HCT116 (cell line): ENCODE measurements around the gene TYW1. TPM values are rescaled to one million over a fixed set of nuclear protein-coding genes. Genes with fewer than 3 reads are reported as not detected.
"Not testable (repeated sequence)": the region's sequence is repeated elsewhere in the genome, so short reads cannot be mapped to it uniquely, and the experiment has no call there.

Source experiments
- ATAC-seq: fragments of 200-7000 bp; cut with Tn5 transposase; 2 replicates; pipeline ENCODE4 v1.9.1; 2020; ENCODE audit warnings: mild to moderate bottlenecking, moderate library complexity
- BruUV-seq: library from RNA; stranded (reverse); fragments of 400-500 nt; replicated peaks from 2 replicates; lab custom pipeline; 2021; lab: Mats Ljungman, UMichigan
- CTCF ChIA-PET: fragments of 300-600 bp; sonication (Branson Sonifier 250); formaldehyde crosslinking; loops from one replicate; lab custom pipeline; 2021; ENCODE audit warnings: antibody characterized with exemption; lab: Charles Lee
- POLR2A ChIA-PET: fragments of 300-600, 350-600 bp; sonication (Branson Sonifier 250); formaldehyde crosslinking; loops from one replicate; lab custom pipeline; 2021; ENCODE audit warnings: antibody characterized with exemption; lab: Charles Lee
- RAD21 ChIA-PET, 2 experiments: fragments of 300-600 bp; sonication (Branson Sonifier 250); formaldehyde crosslinking; loops; one replicate each; lab custom pipeline; 2023; ENCODE audit warnings: low total read pairs in 2 of 2; ENCODE audit not compliant: uncharacterized antibody in 2 of 2, unreplicated experiment in 2 of 2, low non-redundant PET in 1 of 2; lab: Charles Lee
- DNase-seq: peaks from one replicate; pipeline ENCODE4 v3.0.0-alpha.2; 2010; ENCODE audit warnings: low read depth, low spot score
- H2AFZ ChIP-seq: fragments of 200-600 bp; shearing (Covaris generic), sonication (generic); 2 replicates; pipeline ENCODE4 v1.6.1; 2017; ENCODE audit warnings: low read depth, mixed run types, mixed read lengths, antibody characterized with exemption, low read length; ENCODE audit not compliant: poor library complexity, severe bottlenecking
- H3K27ac ChIP-seq: 2 replicates; pipeline ENCODE4 v1.5.1; 2012; ENCODE audit warnings: low read depth, low read length
- H3K27me3 ChIP-seq: fragments of 200-600 bp; sonication (generic); 2 replicates; pipeline ENCODE4 v1.6.1; 2016; ENCODE audit warnings: mixed run types, low read length, mixed read lengths; ENCODE audit not compliant: insufficient read depth
- H3K36me3 ChIP-seq, 2 experiments: fragments of 200-500 bp in 1 of 2; fragments of 200-600 bp in 1 of 2; sonication (Bioruptor generic) in 1 of 2; sonication (generic) in 1 of 2; 2 replicates each; pipeline versions ENCODE4 v1.5.1 to v1.6.1; 2014 to 2016; ENCODE audit warnings: low read length in 2 of 2, inconsistent platforms in 1 of 2, mixed read lengths in 1 of 2, mixed run types in 1 of 2; ENCODE audit not compliant: insufficient read depth in 2 of 2, control insufficient read depth in 1 of 2
- H3K4me1 ChIP-seq, 2 experiments: fragments of 200-600 bp in 1 of 2; sonication (generic) in 1 of 2; 2 replicates each; pipeline versions ENCODE4 v1.5.1 to v1.6.1; 2012 to 2017; ENCODE audit warnings: low read length in 2 of 2, inconsistent platforms in 1 of 2, mild to moderate bottlenecking in 1 of 2, mixed read lengths in 1 of 2, mixed run types in 1 of 2, moderate library complexity in 1 of 2; ENCODE audit not compliant: insufficient read depth in 2 of 2, control insufficient read depth in 1 of 2
- H3K4me2 ChIP-seq: fragments of 200-600 bp; sonication (generic); 2 replicates; pipeline ENCODE4 v1.6.1; 2017; ENCODE audit warnings: mixed run types, low read length, mixed read lengths
- H3K4me3 ChIP-seq, 2 experiments: fragments of 200-600 bp in 1 of 2; sonication (generic) in 1 of 2; replicated peaks in 1 of 2; 2 replicates each; pipeline ENCODE4 v1.5.1; 2011 to 2016; ENCODE audit warnings: low read length in 2 of 2, control low read depth in 1 of 2, low read depth in 1 of 2, mild to moderate bottlenecking in 1 of 2, mixed read lengths in 1 of 2, mixed run types in 1 of 2
- H3K79me2 ChIP-seq: fragments of 200-600 bp; sonication (generic); 2 replicates; pipeline ENCODE4 v1.6.1; 2017; ENCODE audit warnings: mild to moderate bottlenecking, mixed run types, low read length, moderate library complexity, mixed read lengths; ENCODE audit not compliant: insufficient read depth
- H3K9ac ChIP-seq: fragments of 200-600 bp; sonication (generic); 2 replicates; pipeline ENCODE4 v1.6.1; 2016; ENCODE audit warnings: low read length, mixed read lengths
- H3K9me2 ChIP-seq: fragments of 200-600 bp; sonication (generic), shearing (Covaris generic); 2 replicates; pipeline ENCODE4 v1.6.1; 2017; ENCODE audit warnings: mixed run types, mild to moderate bottlenecking, moderate library complexity; ENCODE audit not compliant: insufficient read depth
- H3K9me3 ChIP-seq, 2 experiments: fragments of 200-500 bp in 1 of 2; fragments of 200-600 bp in 1 of 2; sonication (Bioruptor generic) in 1 of 2; sonication (generic) in 1 of 2; 2 replicates each; pipeline ENCODE4 v1.6.1; 2014 to 2017; ENCODE audit warnings: low read length in 2 of 2, mixed read lengths in 2 of 2, inconsistent platforms in 1 of 2, low read depth in 1 of 2, mild to moderate bottlenecking in 1 of 2, mixed run types in 1 of 2, moderate library complexity in 1 of 2; ENCODE audit not compliant: control insufficient read depth in 1 of 2, insufficient read depth in 1 of 2
- H4K20me1 ChIP-seq: fragments of 200-600 bp; sonication (generic), shearing (Covaris generic); 2 replicates; pipeline ENCODE4 v1.6.1; 2017; ENCODE audit warnings: mixed run types, mild to moderate bottlenecking, moderate library complexity; ENCODE audit not compliant: insufficient read depth
- intact Hi-C: fragments of 100-400 bp; cut with micrococcal nuclease; formaldehyde crosslinking; loops from 2 replicates; pipeline ENCODE4 v1.10.0; 2022
- total RNA-seq: library from RNA; stranded (reverse); gene quantifications from one replicate; pipeline ENCODE4 v1.2.1, GENCODE V29; 2021; ENCODE audit not compliant: unreplicated experiment

Gene TYW1
- total RNA-seq, 1 experiment from 2014 or later = 16.6 TPM

DNA sequence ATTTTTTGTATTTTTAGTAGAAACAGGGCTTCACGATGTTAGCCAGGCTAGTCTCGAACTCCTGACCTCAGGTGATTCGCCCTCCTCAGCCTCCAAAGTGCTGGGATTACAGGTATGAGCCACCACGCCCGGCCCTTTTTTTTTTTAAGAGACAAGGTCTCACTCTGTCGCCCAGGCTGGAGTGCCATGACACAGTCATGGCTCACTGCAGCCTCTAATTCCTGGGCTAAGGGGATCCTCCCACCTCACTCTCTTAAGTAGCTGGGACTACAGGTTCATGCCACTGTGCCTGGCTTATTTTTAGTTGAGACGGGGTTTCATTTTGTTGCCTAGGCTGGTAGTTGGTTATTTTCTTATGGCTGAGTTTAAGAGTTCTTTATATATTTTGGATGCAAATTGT lies 216.4 kb downstream of the TYW1 start:
- H3K4me3 ChIP-seq, H3K9ac ChIP-seq, H3K4me2 ChIP-seq, H3K9me3 ChIP-seq, H3K79me2 ChIP-seq, H3K27ac ChIP-seq, POLR2A ChIA-PET, BruUV-seq, RAD21 ChIA-PET, intact Hi-C loops, H3K9me2 ChIP-seq, H3K4me1 ChIP-seq, H2AFZ ChIP-seq, H4K20me1 ChIP-seq, H3K27me3 ChIP-seq, DNase-seq, CTCF ChIA-PET, H3K36me3 ChIP-seq: not testable (repeated sequence)
- peak; percentile 55; the same call in 1 of the 2 replicates for ATAC-seq

DNA sequence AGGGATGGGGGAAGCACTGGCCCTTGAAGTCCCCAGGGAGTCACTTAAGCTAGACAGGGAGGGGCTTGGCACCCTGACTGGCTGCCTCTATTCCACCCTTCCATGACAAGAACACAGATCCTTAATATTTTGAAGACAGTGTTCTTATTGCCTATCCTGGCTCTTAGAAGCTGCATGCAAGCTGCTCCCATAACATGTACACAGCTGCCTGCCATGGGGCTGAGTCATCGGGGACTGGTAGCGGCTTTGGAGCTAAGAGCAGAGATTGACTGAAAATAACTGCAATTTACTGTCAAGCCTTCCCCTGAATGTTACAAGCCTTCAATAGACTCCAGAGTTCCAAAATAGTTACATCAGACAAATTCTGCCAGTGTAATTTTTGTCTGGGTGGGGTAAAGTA lies 226.9 kb downstream of the TYW1 start:
- H3K4me1 ChIP-seq, H3K4me2 ChIP-seq, RAD21 ChIA-PET, H4K20me1 ChIP-seq, H2AFZ ChIP-seq, POLR2A ChIA-PET, H3K4me3 ChIP-seq, CTCF ChIA-PET, H3K27ac ChIP-seq, intact Hi-C loops, H3K27me3 ChIP-seq, ATAC-seq, H3K9ac ChIP-seq, H3K9me2 ChIP-seq, H3K79me2 ChIP-seq, BruUV-seq, DNase-seq, H3K36me3 ChIP-seq, H3K9me3 ChIP-seq: not testable (repeated sequence)

DNA sequence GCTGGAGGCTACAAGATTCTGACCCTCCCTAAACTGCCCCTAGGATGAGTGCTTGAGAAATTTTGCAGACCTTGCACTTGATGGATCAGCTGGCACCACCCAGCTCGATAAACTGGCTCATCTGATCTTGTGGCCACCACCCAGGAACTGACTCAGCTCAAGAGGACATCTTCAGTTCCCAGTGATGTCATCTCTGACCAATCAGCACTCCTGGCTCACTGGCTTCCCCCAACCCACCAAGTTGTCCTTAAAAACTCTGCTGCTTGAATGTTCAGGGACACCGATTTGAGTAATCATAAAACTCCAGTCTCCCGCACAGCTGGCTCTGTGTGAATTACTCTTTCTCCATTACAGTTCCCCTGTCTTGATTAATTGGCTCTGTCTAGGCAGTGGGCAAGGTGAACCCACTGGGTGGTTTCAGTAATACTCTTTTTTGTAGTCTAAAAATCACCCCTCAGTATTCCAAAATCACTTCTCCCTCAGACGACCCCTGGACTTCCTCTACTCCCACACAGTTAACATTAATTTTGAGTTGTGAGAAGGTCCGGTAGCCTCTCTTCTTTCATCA lies 229.8 kb downstream of the TYW1 start:
- BruUV-seq, RAD21 ChIA-PET, intact Hi-C loops, DNase-seq, H3K4me2 ChIP-seq, H4K20me1 ChIP-seq, H3K9ac ChIP-seq, H3K79me2 ChIP-seq, H3K27ac ChIP-seq, H3K27me3 ChIP-seq, CTCF ChIA-PET, H2AFZ ChIP-seq, H3K9me3 ChIP-seq, H3K36me3 ChIP-seq, H3K4me1 ChIP-seq, H3K4me3 ChIP-seq, POLR2A ChIA-PET, H3K9me2 ChIP-seq: not testable (repeated sequence)
- ATAC-seq = peak; percentile 30; the same call in 1 of the 2 replicates

DNA sequence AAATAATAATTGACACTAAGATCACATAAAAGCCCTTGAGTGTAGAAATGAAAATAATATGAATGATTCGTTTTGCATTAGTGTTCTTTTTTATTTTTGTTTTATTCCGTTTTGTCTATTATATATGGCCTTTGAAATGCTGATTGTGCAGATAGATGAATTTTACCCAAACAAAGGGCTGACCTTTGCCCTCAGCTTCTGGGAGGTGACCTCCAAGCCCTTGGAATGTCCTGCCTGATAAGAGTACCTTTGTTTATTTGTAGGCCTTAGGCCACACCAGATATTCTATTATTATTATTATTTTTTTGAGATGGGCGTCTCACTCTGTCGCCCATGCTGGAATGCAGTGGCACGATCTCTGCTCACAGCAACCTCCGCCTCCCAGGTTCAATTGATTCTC lies 230.3 kb downstream of the TYW1 start:
- H3K27me3 ChIP-seq, H3K9me3 ChIP-seq, H3K36me3 ChIP-seq, BruUV-seq, H4K20me1 ChIP-seq, H3K4me3 ChIP-seq, intact Hi-C loops, H3K9ac ChIP-seq, H3K4me1 ChIP-seq, H3K79me2 ChIP-seq, H2AFZ ChIP-seq, ATAC-seq, H3K9me2 ChIP-seq, POLR2A ChIA-PET, RAD21 ChIA-PET, H3K4me2 ChIP-seq, H3K27ac ChIP-seq, CTCF ChIA-PET, DNase-seq: not testable (repeated sequence)
